HTR-8/SVneo (cell line): ENCODE data around the gene RGS6.
A peak's percentile ranks its signal among the peaks of the same experiment; 100 is the strongest.

Experiments used
- DNase-seq: peaks from one replicate; pipeline ENCODE4 v3.0.0; 2011; ENCODE audit warnings: low spot score, mixed read lengths; ENCODE audit not compliant: insufficient read length
- FAIRE-seq: peaks from 2 replicates; lab custom pipeline; 2011; peaks lifted over from hg19 to GRCh38; lab: Jason Lieb, UNC

The RGS6 gene

DNA sequence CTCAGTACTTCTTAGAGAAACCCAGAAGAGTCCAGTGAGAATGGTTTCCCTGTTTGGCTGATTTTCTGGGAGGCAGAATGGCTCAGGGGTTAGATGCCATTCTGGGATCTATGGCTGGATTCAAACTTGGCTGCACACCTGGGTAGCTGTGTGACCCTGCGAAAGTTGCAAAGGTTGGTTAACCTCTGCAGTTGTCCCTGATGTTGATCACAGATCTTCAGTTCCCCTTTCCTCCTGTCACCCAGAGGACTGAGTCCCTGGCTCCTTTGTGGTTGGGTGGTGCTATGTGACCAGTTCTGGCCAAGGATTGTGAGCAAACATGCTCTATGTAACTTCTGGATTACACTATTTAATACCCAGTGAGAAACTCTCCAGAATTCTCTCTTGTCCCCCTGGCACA is 418.0 kb downstream of the RGS6 start:
- FAIRE-seq (peak; percentile 42), DNase-seq (no peak)

DNA sequence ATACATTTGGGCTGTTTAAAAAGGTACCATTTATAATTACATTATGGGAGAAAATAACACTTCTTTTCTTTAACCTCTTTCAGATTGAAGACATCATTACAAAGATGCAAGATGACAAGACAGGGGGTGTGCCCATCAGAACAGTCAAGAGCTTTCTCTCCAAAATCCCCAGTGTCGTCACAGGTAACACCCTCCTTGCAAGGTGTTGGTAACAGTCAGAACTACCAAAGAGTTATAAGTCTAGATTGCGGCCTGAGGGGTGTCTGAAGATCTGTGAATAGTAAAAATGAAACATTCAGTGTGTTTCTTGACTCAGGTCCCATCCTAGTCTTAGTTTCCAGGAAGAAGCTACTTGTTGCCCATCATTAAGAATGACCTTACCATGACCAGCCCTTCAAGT is 419.8 kb downstream of the RGS6 start:
- FAIRE-seq (peak; percentile 42), DNase-seq (no peak)

DNA sequence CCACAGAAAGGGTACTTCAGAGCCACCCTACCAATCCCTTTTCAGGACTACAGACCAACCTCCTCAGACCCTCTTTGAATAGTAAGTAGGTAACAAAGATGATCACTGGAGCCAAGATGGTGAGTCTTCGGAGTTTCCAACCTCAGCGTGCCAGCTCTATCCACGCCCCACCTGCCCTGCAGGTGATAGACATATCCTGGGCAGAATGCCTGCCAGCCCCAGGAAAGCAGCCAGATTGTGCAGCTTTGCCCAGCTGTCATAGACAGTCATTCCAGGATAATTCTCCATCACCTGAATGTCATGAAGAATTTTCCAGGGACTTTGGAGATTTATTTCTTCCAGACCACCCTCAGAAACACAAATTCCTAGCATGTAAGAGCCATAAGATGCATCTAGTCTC is 434.4 kb downstream of the RGS6 start:
- peak; percentile 33 for FAIRE-seq
- no peak for DNase-seq

DNA sequence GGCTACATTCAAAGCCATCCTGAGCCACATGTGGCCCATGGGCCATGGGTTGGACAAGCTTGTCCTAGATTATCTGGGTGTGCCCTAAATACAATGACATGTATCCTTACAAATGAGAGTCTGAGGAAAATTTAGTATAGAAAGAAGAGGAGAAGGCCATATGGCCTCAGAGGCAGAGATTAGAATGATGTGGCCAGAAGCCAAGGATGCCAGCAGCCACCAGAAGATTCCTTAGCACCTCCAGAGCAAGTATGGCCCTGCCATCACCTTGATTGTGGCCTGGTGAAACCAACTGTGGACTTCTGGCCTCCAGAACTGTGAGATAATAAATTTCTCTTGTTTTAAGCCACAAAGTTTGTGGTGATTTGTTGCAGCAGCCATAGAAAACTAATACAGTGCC is 436.9 kb downstream of the RGS6 start:
- no peak for DNase-seq
- FAIRE-seq, result no peak

DNA sequence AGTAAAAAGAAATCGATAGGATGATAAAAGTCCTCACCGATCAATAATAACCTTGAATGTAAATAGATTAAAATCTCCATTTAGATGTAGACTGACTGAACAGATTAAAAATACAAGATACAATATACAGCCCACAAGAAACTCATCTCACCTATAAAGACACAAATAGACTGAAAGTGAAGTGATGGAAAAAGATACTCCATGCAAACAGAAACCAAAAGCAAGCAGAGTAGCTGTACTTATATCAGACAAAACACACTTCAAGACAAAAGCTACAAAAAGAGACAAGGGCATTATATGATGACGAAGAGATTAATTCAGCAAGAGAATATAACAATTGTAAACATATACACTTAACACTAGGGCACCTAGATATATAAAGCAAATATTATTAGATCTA is 444.8 kb downstream of the RGS6 start:
- FAIRE-seq (no peak), DNase-seq (no peak)

DNA sequence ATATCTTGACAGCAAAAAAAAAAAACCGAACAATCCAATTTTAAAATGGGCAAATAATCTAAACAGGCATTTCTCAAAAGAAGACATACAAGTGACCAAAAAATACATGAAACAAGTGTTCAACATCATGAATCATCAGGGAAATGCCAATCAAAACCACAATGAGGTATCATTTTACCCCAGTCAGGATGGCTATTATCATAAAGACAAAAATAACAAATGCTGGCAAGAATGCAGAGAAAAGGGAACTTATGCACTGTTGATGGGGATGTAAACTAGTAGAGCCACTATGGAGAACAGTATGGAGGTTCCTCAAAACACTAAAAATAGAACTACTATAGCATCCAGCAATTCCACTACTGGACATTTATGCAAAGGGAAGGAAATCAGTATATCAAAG is 448.2 kb downstream of the RGS6 start:
- peak; percentile 66 for FAIRE-seq

DNA sequence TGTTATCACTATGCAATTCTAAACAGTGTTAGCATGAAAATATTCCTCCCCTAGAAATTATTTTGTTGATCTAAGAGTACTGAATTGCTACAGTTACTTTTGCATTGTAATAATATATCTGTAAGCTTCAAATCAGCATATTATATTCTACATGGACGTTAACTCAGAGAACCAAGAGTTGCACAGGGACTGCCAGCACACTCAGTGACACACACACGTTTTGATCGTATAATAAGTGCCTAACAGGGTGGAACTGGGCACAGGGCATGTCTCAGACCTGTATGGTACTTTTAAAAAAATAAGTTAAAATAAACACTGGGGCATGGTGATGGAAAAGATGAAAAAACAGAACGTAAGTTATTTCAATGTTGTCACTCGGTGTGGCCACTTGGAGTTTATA is 451.6 kb downstream of the RGS6 start:
- peak; percentile 38 for FAIRE-seq
- no peak for DNase-seq

More for the DNA sequence above, 448.2 kb downstream of the RGS6 start:
- DNase-seq, result no peak

DNA sequence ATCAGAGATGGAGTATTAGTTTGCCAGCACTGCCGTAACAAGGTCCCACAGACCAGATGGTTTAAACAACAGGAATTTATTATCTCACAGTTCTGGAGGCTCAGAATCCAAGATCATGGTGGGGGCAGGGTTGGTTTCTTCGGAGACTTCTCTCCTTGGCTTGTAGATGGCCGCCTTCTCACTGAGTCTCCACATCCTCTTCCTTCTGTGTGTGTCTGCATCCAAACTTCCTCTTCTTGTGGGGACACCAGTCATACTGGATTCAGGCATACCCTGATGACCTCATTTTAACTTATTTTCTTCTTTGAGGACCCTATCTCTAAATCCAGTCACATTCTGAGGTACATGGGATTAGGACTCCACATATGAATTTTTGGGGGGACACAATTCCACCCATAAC is 455.5 kb downstream of the RGS6 start:
- DNase-seq (no peak), FAIRE-seq (no peak)

DNA sequence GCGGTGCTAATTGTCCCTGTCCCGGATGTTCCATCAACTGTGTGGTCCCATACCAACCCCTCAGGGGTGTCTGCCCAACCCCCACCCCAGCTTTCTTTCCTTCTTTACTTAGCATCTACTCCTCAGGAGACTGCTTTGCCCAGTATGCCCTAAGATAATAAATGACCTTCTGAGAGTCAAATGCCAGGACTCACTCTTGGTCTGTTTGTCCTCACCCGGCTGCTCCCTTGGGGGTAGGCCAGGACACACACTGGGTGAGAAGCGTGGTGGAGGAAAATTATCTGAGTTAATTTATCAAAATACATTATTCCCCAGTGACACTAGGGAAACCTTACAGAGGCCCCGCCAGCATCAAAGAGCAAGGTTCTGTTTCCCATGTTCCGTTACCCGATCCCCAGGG is 457.0 kb downstream of the RGS6 start:
- no peak for DNase-seq
- no peak for FAIRE-seq

DNA sequence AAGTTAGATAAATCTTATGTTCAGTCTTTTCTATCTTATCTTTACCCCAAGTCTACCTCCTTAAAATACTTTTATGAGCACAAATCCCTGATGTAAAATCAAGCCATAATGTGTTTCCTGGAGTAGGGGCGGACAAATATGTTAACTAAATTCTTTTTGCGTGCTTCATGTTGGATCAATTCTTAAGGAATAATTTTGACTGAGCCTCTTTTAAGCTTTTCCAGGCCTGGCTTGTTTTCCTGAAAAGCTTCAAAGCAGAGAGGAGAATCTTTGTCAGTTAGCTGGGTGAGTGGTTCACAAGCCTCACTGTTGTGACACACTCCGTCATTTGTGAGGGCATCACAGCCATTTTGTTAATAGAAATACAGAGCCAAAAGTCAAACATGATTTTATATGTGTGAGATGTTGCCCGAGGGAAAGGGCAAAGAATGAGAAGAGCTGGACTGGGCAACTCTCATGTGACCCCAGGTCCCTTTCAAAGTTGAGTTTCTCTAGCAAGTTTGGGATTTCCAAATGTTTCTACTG is 468.9 kb downstream of the RGS6 start:
- FAIRE-seq (no peak), DNase-seq (no peak)

DNA sequence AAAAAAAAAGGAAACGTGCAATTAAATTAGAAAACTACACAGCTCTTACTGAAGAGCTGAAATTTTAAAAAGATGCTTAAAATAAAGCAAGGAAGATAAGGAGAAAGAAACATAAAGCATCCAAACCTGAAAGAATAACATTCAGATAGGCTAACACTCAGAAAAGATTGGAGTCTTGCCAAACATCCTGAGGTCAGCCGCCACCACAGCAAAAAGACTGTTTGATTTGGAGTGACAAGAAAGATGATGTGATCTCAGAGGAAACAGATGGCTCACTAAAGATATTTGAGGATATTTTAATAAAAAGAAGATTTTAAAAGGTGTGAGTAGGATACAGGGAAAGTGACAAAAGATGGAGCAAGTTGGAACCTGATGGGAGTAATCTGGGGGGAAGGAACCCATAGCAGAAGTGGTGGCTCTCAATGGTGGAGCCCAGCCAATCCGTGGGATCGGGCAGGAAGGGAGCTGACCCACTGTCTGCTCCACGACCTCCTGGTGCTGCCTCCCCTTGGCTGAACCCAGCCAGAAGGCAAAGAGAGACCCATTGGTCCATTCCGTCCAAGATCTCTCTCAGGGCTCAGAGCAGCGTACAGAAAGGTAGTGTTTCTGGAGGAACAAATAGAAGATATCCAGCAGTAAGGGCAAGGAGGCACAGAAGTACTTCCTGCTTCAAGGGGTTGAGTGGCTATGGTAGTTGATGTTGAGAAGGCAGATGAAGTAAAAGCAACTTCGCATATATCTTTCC is 469.6 kb downstream of the RGS6 start:
- FAIRE-seq, result no peak
- DNase-seq, result no peak

DNA sequence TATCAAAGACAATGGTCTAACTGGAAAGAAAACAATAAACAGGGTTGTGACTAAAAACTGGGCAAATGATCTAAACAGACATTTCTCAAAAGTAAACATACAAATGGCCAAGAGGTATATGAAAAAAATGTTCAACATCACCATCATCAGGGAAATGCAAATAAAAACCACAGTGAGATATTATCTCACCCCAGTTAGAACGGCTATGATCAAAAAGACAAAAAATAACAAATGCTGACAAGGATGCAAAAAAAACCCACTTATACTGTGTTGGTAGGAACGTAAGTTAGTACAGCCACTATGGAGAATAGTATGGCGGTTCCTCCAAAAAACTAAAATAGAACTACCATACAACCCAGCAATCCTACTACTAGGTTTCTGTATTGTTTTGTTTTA is 470.1 kb downstream of the RGS6 start:
- no peak for DNase-seq
- no peak for FAIRE-seq

DNA sequence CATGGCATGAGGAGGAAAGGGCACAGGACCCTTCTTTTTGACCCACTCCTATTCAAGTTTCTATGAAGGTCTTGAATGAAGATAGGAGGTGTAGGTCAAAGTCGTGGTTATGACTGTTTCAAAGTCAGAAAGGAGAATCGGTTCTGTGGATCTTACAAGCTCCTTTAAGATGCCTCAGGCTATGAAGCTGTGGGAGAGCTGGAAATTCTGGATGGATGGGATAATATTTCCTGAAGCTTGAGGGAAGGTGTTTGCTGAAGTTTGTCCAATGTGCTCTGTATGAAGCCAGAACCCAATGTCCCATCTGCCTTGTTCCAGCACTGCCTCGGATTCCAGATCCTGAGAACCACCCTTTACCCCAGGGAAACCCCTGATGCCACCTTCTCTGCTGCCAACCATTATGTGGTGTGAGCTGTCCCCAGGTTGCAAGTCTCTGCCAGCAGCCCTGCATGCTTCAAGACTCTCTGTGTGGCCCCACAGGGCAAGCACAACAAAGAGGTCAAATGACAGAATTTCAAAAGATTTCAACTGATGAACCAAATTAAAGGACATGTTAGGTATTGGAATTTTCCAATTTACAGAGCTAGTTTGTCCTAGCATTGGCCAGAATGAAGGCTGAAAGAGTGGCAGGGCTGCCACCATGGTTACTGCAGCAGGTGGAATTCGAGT is 472.0 kb downstream of the RGS6 start:
- DNase-seq (no peak), FAIRE-seq (no peak)

DNA sequence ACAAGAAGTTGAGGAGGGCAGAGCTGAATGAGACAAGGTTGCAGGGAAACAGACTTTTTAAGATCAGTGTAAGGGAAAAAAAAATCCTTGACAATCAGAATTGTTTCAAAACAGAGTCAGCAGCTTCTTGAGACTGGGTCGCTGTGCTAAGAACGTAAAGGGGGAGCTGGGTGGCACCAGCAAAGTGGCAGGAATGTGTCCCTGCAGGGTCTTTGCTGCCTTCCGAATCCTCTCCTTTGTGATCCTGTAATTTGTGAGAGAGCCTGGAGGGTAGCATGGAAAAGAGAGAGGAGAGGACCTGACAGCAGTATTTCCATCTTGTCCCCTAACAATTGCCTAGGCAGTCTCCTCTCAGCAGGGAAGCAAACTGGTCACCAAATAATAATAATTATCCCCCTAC is 472.8 kb downstream of the RGS6 start:
- no peak for DNase-seq
- FAIRE-seq, result no peak

DNA sequence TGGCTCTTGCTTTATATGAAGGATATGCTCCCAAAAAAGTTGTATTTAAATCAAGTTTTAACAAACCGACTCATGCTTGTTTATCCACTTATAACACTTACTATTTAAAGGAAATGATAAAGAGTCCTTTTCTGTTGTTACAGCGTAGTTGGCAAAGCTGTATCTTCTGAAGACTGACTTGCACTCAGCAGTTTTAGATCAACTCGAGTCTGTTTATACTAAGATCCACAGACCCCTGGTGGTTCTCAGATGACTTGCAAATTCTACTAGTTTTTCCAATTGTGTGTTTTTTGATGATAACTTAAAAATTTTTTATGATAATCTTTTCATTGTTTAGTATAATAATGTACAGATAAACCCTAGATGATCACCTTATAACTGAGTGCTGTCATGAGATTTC is 475.8 kb downstream of the RGS6 start:
- no peak for DNase-seq
- no peak for FAIRE-seq

DNA sequence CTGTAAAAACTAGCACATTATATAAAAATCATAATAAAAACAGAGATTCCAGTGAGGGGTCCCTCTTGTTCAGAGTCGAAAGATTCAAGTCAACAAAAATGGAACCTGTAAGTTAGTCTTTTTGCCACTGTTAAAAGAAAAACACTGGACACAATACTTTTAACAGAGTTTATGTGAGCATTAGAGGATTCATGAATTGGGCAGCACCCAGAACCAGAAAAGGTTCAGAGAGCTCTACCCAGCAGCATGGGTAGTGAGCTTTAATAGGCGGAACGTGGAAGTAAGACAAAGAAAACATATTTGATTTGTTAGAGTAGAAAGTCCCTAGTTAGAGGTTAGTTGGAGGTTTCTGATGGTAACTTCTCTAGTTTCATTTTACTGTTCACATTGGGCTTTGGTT is 476.8 kb downstream of the RGS6 start:
- no peak for DNase-seq
- FAIRE-seq, result no peak

DNA sequence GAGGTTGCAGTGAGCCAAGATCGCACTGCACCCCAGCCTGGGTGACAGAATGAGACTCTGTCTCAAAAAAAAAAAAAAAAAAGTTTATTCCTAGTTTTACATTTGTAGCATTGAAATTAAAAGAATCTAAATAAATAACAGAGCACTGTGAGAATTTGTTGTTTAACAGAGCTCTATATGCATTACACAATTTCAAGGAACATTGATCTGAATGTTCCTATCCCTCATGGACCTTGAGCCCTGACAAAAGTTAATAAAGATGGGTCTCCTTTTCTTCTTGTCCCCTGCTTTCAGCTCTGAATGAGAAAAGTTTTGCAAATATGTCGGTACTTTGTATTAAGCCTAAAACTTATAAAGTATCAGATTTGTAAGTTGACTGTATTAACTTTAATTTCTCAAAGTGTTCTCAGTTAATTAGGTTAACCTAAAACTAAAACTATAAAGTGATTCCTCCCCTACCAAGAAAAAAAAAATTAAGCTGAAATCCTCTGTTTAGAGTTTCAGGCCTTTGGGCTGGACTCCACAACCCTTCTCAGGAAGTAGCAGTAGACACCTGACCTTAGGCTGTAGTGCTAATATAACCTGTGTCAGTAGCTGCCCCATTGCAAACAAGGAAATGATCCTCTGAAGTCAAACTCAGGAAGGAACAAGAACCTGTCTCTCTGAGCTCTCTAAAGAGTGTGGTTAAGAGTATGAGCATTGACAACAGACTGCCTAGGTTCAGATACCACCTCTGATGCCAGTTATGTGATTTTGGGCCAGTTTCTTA is 484.0 kb downstream of the RGS6 start:
- DNase-seq (no peak), FAIRE-seq (no peak)

DNA sequence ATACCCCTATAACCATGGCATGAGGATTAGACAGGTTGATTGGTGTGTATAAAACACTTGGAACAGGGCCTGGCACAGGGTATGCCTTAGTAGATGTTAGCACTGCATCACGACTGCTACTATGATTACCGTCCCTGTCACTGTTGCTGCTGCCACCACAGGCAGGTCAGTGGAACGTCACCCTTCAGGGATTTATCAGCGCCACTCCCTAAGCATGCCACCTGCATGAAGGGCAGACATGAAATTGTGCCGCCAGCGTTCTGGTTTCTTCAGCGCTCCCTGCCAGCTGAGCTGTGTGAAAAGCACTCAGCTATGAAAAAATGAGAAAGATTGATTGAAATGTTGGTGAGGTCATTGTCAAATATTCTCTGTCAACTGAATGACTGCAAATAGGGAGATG is 484.7 kb downstream of the RGS6 start:
- DNase-seq (no peak), FAIRE-seq (peak; percentile 44)

DNA sequence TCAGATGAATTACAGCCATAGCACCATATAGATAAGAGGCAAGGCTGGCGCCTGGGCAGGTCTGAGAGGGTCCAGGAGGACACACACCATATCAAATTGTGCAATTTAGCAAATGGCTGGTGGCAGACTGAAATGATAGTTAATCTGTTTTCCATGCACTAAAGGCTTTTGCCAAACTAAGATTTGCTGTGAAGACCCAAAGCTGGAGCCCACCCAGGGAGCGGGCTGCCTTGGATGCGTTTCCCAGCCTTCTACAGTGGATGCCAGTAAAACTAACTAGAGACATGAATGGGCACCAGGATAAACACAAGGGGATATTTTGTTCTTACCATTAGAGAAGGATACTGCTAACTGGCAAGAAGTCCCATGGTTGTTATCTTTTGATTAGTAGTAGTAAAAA is 486.6 kb downstream of the RGS6 start:
- DNase-seq (no peak), FAIRE-seq (no peak)

DNA sequence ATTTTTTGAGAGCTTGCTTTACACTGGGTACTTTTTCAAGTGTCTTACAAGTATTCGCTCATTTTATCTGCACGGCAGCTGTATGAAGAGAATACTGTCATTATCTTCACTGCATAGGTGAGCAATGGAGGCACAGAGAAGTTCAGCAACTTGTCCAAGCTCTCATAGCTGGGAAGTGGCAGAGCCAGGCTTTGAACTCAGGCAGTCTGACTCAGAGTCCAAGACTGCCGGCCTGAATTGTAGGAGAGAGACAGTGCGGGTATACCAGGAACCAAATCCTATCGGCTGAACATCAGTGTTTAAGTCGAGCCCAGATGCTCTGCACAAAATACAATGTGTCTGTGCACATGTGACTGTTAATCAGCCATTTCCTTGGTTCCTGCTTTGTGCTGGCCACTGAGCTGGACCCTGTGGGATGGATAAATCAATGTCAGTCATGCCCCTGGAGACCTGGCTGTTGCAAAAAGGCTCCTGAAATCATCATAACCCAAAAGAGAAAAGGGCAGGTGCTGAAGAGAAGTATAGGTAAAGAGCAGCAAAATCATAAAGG is 487.1 kb downstream of the RGS6 start:
- DNase-seq, result no peak
- FAIRE-seq, result peak; percentile 70
